HAP-1 (cell line): ENCODE data around the gene C12orf60.

Source experiments
- DNase-seq, 2 experiments: peaks; one replicate each; pipeline ENCODE4 v3.0.0-alpha.2; 2016 to 2020; ENCODE audit warnings: low spot score in 2 of 2
- H3K27me3 ChIP-seq: fragments of 250-450 bp; sonication (Bioruptor Pico); 2 replicates; pipeline ENCODE4 v1.5.1; 2020; ENCODE audit warnings: low read depth, mild to moderate bottlenecking, moderate library complexity
- H3K36me3 ChIP-seq: fragments of 250-450 bp; sonication (Bioruptor Pico); replicated peaks from 2 replicates; pipeline ENCODE4 v1.5.1; 2020; ENCODE audit warnings: mild to moderate bottlenecking
- H3K4me1 ChIP-seq: fragments of 250-450 bp; sonication (Bioruptor Pico); 2 replicates; pipeline ENCODE4 v1.5.1; 2020; ENCODE audit warnings: mild to moderate bottlenecking
- H3K4me3 ChIP-seq: fragments of 250-450 bp; sonication (Bioruptor Pico); 2 replicates; pipeline ENCODE4 v1.5.1; 2020; ENCODE audit warnings: mild to moderate bottlenecking, moderate library complexity
- H3K9me3 ChIP-seq: fragments of 250-450 bp; sonication (Bioruptor Pico); 2 replicates; pipeline ENCODE4 v1.5.1; 2020; ENCODE audit warnings: mild to moderate bottlenecking, moderate library complexity
- in situ Hi-C: fragments of 300-500 bp; cut with MboI; formaldehyde crosslinking; loops from 3 replicates; pipeline ENCODE4 v1.14.3; 2020; ENCODE audit warnings: low sequenced_read_pairs, inconsistent platforms, mixed read lengths

C12orf60 gene

GRCh38 chr12:14785568-14785967 lies 17.9 kb upstream of the C12orf60 start:
- no peak overlapping the region for H3K4me3 ChIP-seq
- in situ Hi-C loops, result loop anchor here (25.0 kb wide), 1 partner anchor 1102 kb away; the partner anchor contains the start of gene STRAP
- H3K36me3 ChIP-seq, result peaks cover 51% of the 10 kb centered on the region
- no peak for DNase-seq
- H3K9me3 ChIP-seq, result no peaks in the 10 kb centered on the region
- H3K27me3 ChIP-seq, result no peaks in the 10 kb centered on the region
- H3K4me1 ChIP-seq, result peaks cover 4% of the 10 kb centered on the region; the same call in 1 of the 2 replicates

- H3K36me3 ChIP-seq, result peaks cover 84% of the 10 kb centered on the region
Observed at GRCh38 chr12:14795028-14795448, 8.4 kb upstream of the C12orf60 start.

GRCh38 chr12:14802247-14802646 lies 1.2 kb upstream of the C12orf60 start:
- in situ Hi-C loops, result no loop called here
- no peak for DNase-seq

More at GRCh38 chr12:14795028-14795448, 8.4 kb upstream of the C12orf60 start:
- Histone ChIP-seq H3K4me1 (no peaks in the 10 kb centered on the region), H3K27me3 (no peaks in the 10 kb centered on the region), H3K9me3 (no peaks in the 10 kb centered on the region), H3K4me3 (no peak overlapping the region)
- DNase-seq, result no peak
- in situ Hi-C loops, result loop anchor here (25.0 kb wide), 1 partner anchor 1092 kb away; the partner anchor contains the start of gene STRAP

GRCh38 chr12:14802721-14803010 lies 804 bp upstream of the C12orf60 start:
- Histone ChIP-seq H3K27me3 (no peaks in the 10 kb centered on the region), H3K36me3 (peaks cover 26% of the 10 kb centered on the region), H3K4me1 (peaks cover 9% of the 10 kb centered on the region), H3K4me3 (peak overlapping the region; percentile 97), H3K9me3 (no peaks in the 10 kb centered on the region)
- in situ Hi-C loops, result no loop called here
- no peak for DNase-seq

More at GRCh38 chr12:14802247-14802646, 1.2 kb upstream of the C12orf60 start:
- Histone ChIP-seq H3K9me3 (no peaks in the 10 kb centered on the region), H3K4me1 (peaks cover 9% of the 10 kb centered on the region), H3K27me3 (no peaks in the 10 kb centered on the region), H3K4me3 (peak overlapping the region; percentile 97), H3K36me3 (peaks cover 30% of the 10 kb centered on the region)

GRCh38 chr12:14803830-14804160 lies 325 bp downstream of the C12orf60 start:
- H3K4me3 ChIP-seq, result peak overlapping the region; percentile 97
- no peaks in the 10 kb centered on the region for H3K27me3 ChIP-seq
- DNase-seq, result no peak
- H3K36me3 ChIP-seq, result peaks cover 15% of the 10 kb centered on the region
- in situ Hi-C loops, result no loop called here
- H3K4me1 ChIP-seq, result peaks cover 9% of the 10 kb centered on the region
- H3K9me3 ChIP-seq, result no peaks in the 10 kb centered on the region

- no peak overlapping the region for H3K4me3 ChIP-seq
- peaks cover 3% of the 10 kb centered on the region; the same call in 1 of the 2 replicates for H3K27me3 ChIP-seq
- no peaks in the 10 kb centered on the region for H3K36me3 ChIP-seq
- no peak for DNase-seq
- H3K4me1 ChIP-seq, result no peaks in the 10 kb centered on the region
- no peaks in the 10 kb centered on the region for H3K9me3 ChIP-seq
- in situ Hi-C loops, result no loop called here
Observed at GRCh38 chr12:14810167-14810952, 6.9 kb downstream of the C12orf60 start.

- no peaks in the 10 kb centered on the region for H3K36me3 ChIP-seq
- in situ Hi-C loops, result no loop called here
- peaks cover 3% of the 10 kb centered on the region; the same call in 1 of the 2 replicates for H3K27me3 ChIP-seq
- no peaks in the 10 kb centered on the region for H3K9me3 ChIP-seq
- H3K4me1 ChIP-seq, result no peaks in the 10 kb centered on the region
- H3K4me3 ChIP-seq, result no peak overlapping the region
- peak in 1 of 2 experiments; percentile 16 for DNase-seq
Observed at GRCh38 chr12:14810953-14811483, 7.5 kb downstream of the C12orf60 start.

DNA sequence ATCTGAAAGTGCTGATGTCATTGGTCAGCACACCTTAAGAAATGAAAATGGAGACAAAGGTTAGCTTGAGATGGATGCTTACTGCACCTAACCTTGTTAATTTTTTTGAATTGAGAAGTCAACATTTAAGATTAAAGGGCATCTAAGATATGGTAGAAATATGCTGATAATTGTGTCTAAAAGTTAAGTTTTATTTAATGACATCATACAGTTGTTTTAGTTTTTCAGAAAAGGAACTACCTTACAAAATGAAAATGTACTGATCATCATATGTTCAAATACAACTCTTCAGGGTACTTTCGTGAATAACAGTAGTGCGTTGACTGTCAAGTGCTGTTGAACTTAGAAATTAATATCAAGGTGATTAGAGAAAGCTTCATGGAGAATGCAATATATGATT lies 8.0 kb downstream of the C12orf60 start:
- Histone ChIP-seq H3K4me3 (no peak overlapping the region), H3K4me1 (no peaks in the 10 kb centered on the region), H3K36me3 (no peaks in the 10 kb centered on the region), H3K9me3 (no peaks in the 10 kb centered on the region), H3K27me3 (peaks cover 3% of the 10 kb centered on the region; the same call in 1 of the 2 replicates)
- in situ Hi-C loops, result no loop called here
- no peak for DNase-seq

- in situ Hi-C loops, result no loop called here
- no peaks in the 10 kb centered on the region for H3K36me3 ChIP-seq
- no peaks in the 10 kb centered on the region for H3K4me1 ChIP-seq
- no peak within 1 kb of the TSS for H3K4me3 ChIP-seq
- no peaks in the 10 kb centered on the region for H3K9me3 ChIP-seq
- no peak for DNase-seq
- peaks cover 3% of the 10 kb centered on the region; the same call in 1 of the 2 replicates for H3K27me3 ChIP-seq
Observed at GRCh38 chr12:14814014-14814413, 10.5 kb downstream of the C12orf60 start, which contains the start of gene SMCO3. SMCO3 (minus strand) TSS chr12:14814182; CDS start chr12:14806680, 7,502 bp downstream.

DNA sequence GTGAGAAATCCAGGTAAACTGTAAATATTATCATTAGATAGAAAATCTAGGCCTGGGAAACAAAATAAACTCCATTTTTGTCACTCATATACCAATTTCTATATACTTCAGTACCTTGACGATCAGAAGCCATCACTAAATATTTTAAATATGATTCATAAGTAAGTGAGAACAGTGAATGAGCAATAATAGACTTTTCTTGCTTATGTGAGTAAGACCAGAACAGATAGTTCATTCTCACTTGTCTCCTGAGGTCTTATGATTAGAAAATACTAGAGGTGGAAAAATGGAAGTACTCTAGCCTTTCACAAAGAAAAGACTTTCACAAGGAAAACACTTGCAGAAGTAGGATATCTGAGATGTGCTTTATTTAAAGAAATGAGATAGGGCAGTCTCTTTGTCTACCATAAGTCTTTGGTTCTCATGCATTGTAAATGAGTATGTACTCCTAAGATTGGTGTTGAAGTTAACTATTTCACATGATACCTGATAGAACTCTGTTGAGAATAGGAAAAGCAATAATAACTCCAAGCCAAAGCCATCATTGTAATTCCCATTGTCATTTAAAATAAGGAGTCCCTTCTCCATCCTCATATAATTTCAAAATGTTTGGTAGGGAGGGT lies 20.7 kb downstream of the C12orf60 start:
- no peak overlapping the region for H3K4me3 ChIP-seq
- H3K9me3 ChIP-seq, result no peaks in the 10 kb centered on the region
- no peaks in the 10 kb centered on the region for H3K27me3 ChIP-seq
- in situ Hi-C loops, result no loop called here
- H3K4me1 ChIP-seq, result no peaks in the 10 kb centered on the region
- DNase-seq, result no peak
- no peaks in the 10 kb centered on the region for H3K36me3 ChIP-seq

GRCh38 chr12:14825256-14825655 lies 21.8 kb downstream of the C12orf60 start:
- H3K4me1 ChIP-seq, result no peaks in the 10 kb centered on the region
- in situ Hi-C loops, result no loop called here
- peaks cover 3% of the 10 kb centered on the region; the same call in 1 of the 2 replicates for H3K27me3 ChIP-seq
- DNase-seq, result no peak
- no peaks in the 10 kb centered on the region for H3K36me3 ChIP-seq
- no peaks in the 10 kb centered on the region for H3K9me3 ChIP-seq
- no peak overlapping the region for H3K4me3 ChIP-seq

DNA sequence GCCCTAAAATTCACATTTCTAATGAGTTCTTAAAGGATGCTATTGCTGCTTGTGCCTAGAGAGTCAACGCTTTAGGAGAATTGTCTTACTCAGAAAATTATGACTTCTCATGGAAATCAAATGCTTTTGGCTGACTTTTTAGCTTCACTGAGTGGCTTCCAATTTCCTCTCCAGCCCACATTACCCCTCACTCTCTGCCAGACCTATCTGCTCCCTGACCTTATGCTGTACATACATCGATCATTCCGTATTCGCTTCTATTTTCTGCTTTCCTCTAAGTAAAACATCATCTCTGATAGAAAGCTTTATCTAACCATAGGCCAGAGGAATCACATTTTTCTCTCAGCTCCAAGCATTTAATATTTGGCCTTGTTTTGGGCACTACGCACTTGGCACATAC lies 23.0 kb downstream of the C12orf60 start:
- H3K4me3 ChIP-seq, result no peak overlapping the region
- no peaks in the 10 kb centered on the region for H3K36me3 ChIP-seq
- peaks cover 3% of the 10 kb centered on the region; the same call in 1 of the 2 replicates for H3K27me3 ChIP-seq
- no peaks in the 10 kb centered on the region for H3K9me3 ChIP-seq
- in situ Hi-C loops, result no loop called here
- H3K4me1 ChIP-seq, result no peaks in the 10 kb centered on the region
- no peak for DNase-seq

GRCh38 chr12:14827043-14827442 lies 23.6 kb downstream of the C12orf60 start:
- Histone ChIP-seq H3K9me3 (no peaks in the 10 kb centered on the region), H3K36me3 (no peaks in the 10 kb centered on the region), H3K4me3 (no peak overlapping the region), H3K4me1 (no peaks in the 10 kb centered on the region), H3K27me3 (peaks cover 3% of the 10 kb centered on the region; the same call in 1 of the 2 replicates)
- in situ Hi-C loops, result no loop called here
- no peak for DNase-seq

DNA sequence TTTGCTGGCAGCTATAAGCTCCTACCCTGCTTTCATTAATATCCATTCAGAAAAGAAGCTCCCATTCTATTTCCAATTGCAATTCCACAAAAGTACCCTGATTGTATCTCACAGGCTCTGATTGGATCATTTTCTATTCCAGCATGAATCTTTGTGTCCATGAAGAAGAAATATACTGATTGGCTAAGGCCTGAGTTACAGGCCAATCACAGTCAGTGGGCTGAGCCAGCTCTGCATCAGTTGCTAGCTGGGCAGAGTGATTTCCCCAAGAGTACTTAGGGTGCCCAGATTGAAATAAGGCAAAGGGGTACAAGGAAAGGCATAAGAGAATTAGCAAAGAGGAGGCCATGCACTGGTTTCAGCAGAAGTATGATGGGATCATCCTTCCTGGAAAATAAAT lies 25.4 kb downstream of the C12orf60 start:
- Histone ChIP-seq H3K4me1 (no peaks in the 10 kb centered on the region), H3K36me3 (no peaks in the 10 kb centered on the region), H3K4me3 (no peak overlapping the region), H3K9me3 (no peaks in the 10 kb centered on the region), H3K27me3 (peaks cover 3% of the 10 kb centered on the region; the same call in 1 of the 2 replicates)
- in situ Hi-C loops, result no loop called here
- no peak for DNase-seq
